Measurements from ENCODE around the gene CAMK1D. TPM values are rescaled to one million over a fixed set of nuclear protein-coding genes. Genes with fewer than 3 reads are reported as not detected.

The CAMK1D gene
- total RNA-seq, 1 donor from 2014 or later: 7.6 TPM

DNA sequence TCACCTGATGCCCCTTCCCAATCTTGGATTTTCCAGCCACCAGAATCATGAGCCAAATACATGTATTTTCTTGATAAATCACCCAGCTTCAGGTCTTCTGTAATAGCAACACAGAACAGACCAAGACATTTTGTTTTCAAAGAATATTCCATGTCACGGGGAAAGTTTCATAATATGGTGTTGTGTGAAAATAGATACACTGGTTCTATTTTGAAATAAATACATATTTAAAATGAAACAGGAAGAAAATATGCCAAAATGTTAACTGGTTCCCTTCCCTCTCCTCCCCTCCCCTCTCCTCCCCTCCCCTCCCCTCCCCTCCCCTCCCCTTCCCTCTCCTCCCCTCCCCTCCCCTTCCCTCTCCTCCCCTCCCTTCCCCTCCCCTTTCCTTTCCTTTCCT lies 30.3 kb upstream of the CAMK1D start:
- Mint-ChIP-seq H3K27ac (no peak overlapping the region), H3K36me3 (no peaks in the 10 kb centered on the region), H3K9me3 (no peaks in the 10 kb centered on the region), H3K4me3 (no peak overlapping the region), H3K27me3 (ENCODE audit: low read depth) (no peaks in the 10 kb centered on the region), H3K4me1 (peaks cover 8% of the 10 kb centered on the region)
- no peak for DNase-seq (ENCODE audit: low spot score in 2 of 2, unreplicated experiment in 2 of 2)
- TF ChIP-seq, protein P1, sequence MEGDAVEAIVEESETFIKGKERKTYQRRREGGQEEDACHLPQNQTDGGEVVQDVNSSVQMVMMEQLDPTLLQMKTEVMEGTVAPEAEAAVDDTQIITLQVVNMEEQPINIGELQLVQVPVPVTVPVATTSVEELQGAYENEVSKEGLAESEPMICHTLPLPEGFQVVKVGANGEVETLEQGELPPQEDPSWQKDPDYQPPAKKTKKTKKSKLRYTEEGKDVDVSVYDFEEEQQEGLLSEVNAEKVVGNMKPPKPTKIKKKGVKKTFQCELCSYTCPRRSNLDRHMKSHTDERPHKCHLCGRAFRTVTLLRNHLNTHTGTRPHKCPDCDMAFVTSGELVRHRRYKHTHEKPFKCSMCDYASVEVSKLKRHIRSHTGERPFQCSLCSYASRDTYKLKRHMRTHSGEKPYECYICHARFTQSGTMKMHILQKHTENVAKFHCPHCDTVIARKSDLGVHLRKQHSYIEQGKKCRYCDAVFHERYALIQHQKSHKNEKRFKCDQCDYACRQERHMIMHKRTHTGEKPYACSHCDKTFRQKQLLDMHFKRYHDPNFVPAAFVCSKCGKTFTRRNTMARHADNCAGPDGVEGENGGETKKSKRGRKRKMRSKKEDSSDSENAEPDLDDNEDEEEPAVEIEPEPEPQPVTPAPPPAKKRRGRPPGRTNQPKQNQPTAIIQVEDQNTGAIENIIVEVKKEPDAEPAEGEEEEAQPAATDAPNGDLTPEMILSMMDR (IDR thresholded peaks at IDR 0.05; ENCODE audit: unreplicated experiment): no peak

GRCh38 chr10:12320892-12321291 lies 28.5 kb upstream of the CAMK1D start:
- no peaks in the 10 kb centered on the region for H3K36me3 Mint-ChIP-seq
- DNase-seq (ENCODE audit: low spot score in 2 of 2, unreplicated experiment in 2 of 2): no peak
- no peaks in the 10 kb centered on the region for H3K9me3 Mint-ChIP-seq
- no peak overlapping the region for H3K4me3 Mint-ChIP-seq
- H3K27ac Mint-ChIP-seq: no peak overlapping the region
- no peaks in the 10 kb centered on the region for H3K27me3 Mint-ChIP-seq (ENCODE audit: low read depth)
- TF ChIP-seq, protein P1 (IDR thresholded peaks at IDR 0.05; ENCODE audit: unreplicated experiment): no peak
- peaks cover 8% of the 10 kb centered on the region for H3K4me1 Mint-ChIP-seq

GRCh38 chr10:12321641-12322040 lies 27.7 kb upstream of the CAMK1D start:
- TF ChIP-seq, protein P1 (IDR thresholded peaks at IDR 0.05; ENCODE audit: unreplicated experiment): no peak
- DNase-seq (ENCODE audit: low spot score in 2 of 2, unreplicated experiment in 2 of 2): no peak
- Mint-ChIP-seq H3K4me1 (peaks cover 14% of the 10 kb centered on the region), H3K27me3 (ENCODE audit: low read depth) (no peaks in the 10 kb centered on the region), H3K27ac (no peak overlapping the region), H3K9me3 (no peaks in the 10 kb centered on the region), H3K4me3 (no peak overlapping the region), H3K36me3 (no peaks in the 10 kb centered on the region)

- DNase-seq (ENCODE audit: low spot score in 2 of 2, unreplicated experiment in 2 of 2): no peak
- peaks cover 14% of the 10 kb centered on the region for H3K4me1 Mint-ChIP-seq
- H3K27ac Mint-ChIP-seq: no peak overlapping the region
- no peaks in the 10 kb centered on the region for H3K27me3 Mint-ChIP-seq (ENCODE audit: low read depth)
- no peaks in the 10 kb centered on the region for H3K9me3 Mint-ChIP-seq
- no peak overlapping the region for H3K4me3 Mint-ChIP-seq
- H3K36me3 Mint-ChIP-seq: no peaks in the 10 kb centered on the region
- TF ChIP-seq, protein P1 (IDR thresholded peaks at IDR 0.05; ENCODE audit: unreplicated experiment): no peak
Measured at GRCh38 chr10:12322583-12323131, 26.7 kb upstream of the CAMK1D start.

DNA sequence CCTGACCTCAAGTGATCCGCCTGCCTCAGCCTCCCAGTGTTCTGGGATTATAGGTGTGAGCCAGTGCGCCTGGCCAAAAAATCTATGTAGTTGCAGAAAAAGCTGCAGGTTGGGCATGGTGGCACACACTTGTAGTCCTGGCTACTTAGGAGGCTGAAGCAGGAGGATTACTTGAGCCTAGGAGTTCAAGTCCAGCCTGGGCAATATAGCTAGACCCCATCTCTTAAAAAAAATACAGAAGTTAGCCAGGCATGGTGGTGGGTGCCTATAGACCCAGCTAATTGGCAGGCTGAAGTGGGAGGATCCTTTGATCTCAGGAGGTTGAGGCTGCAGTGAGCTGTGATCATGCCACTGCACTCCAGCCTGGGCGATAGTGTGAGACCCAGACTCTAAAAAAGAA lies 24.8 kb upstream of the CAMK1D start:
- DNase-seq (ENCODE audit: low spot score in 2 of 2, unreplicated experiment in 2 of 2): no peak
- Mint-ChIP-seq H3K4me3 (no peak overlapping the region), H3K27ac (no peak overlapping the region), H3K9me3 (no peaks in the 10 kb centered on the region), H3K4me1 (peaks cover 14% of the 10 kb centered on the region), H3K27me3 (ENCODE audit: low read depth) (no peaks in the 10 kb centered on the region), H3K36me3 (no peaks in the 10 kb centered on the region)
- TF ChIP-seq, protein P1 (IDR thresholded peaks at IDR 0.05; ENCODE audit: unreplicated experiment): no peak

- Mint-ChIP-seq H3K27ac (no peak overlapping the region), H3K27me3 (ENCODE audit: low read depth) (no peaks in the 10 kb centered on the region), H3K4me3 (no peak overlapping the region), H3K9me3 (no peaks in the 10 kb centered on the region), H3K36me3 (no peaks in the 10 kb centered on the region), H3K4me1 (peaks cover 14% of the 10 kb centered on the region)
- no peak for DNase-seq (ENCODE audit: low spot score in 2 of 2, unreplicated experiment in 2 of 2)
- TF ChIP-seq, protein P1 (IDR thresholded peaks at IDR 0.05; ENCODE audit: unreplicated experiment): no peak
Measured at GRCh38 chr10:12327074-12327473, 22.3 kb upstream of the CAMK1D start.

All from mesothelial cell of epicardium (in vitro differentiated cells).